Tibial nerve (tissue), 4 donors: ENCODE measurements around the gene ATP1A4. TPM values are rescaled to one million over a fixed set of nuclear protein-coding genes. Genes with fewer than 3 reads are reported as not detected.

Source experiments
- DNase-seq, 2 donors: peaks; one replicate each; pipeline ENCODE4 v3.0.0-alpha.2; 2019; ENCODE audit warnings: low spot score in 2 of 2
- H3K27ac ChIP-seq, 4 donors: fragments of 200-600 bp; sonication (generic) in 3 of 4; one replicate each; pipeline ENCODE4 v1.5.1; 2017 to 2019; ENCODE audit warnings: mild to moderate bottlenecking in 1 of 4
- H3K27me3 ChIP-seq, 2 donors: fragments of 200-600 bp; sonication (generic) in 1 of 2; one replicate each; pipeline versions ENCODE4 v1.5.1 to v1.6.0; 2017 to 2019
- H3K36me3 ChIP-seq, 3 donors: fragments of 200-600 bp; sonication (generic); one replicate each; pipeline ENCODE4 v1.5.1; 2018 to 2019
- H3K4me1 ChIP-seq, 4 donors: fragments of 200-600 bp; sonication (generic) in 3 of 4; one replicate each; pipeline ENCODE4 v1.5.1; 2017 to 2019
- H3K4me3 ChIP-seq, 4 donors: fragments of 200-600 bp; sonication (generic) in 3 of 4; one replicate each; pipeline ENCODE4 v1.5.1; 2017 to 2019; ENCODE audit warnings: mild to moderate bottlenecking in 1 of 4, moderate library complexity in 1 of 4
- H3K9me3 ChIP-seq, 4 donors: fragments of 200-600 bp; sonication (generic) in 3 of 4; one replicate each; pipeline ENCODE4 v1.5.1; 2017 to 2019
- CTCF ChIP-seq, 5 experiments: fragments of 200-600 bp in 3 of 5; fragments of 450-650 bp in 2 of 5; sonication (generic) in 3 of 5; IDR thresholded peaks; one replicate each; pipeline ENCODE4 v1.5.1; 2016 to 2019; ENCODE audit warnings: antibody characterized with exemption in 5 of 5, mild to moderate bottlenecking in 3 of 5, moderate library complexity in 2 of 5
- EP300 ChIP-seq, 2 donors: sonication (generic); formaldehyde crosslinking; IDR thresholded peaks; one replicate each; pipeline ENCODE4 v1.6.1; 2017; ENCODE audit warnings: antibody characterized with exemption in 2 of 2, mild to moderate bottlenecking in 1 of 2
- POLR2A ChIP-seq, 2 donors: fragments of 450-650 bp; IDR thresholded peaks; one replicate each; pipeline ENCODE4 v1.6.1; 2017; ENCODE audit warnings: antibody characterized with exemption in 2 of 2, mild to moderate bottlenecking in 2 of 2, moderate library complexity in 2 of 2
- WGBS, 2 donors: methylation state at CpG; one replicate each; pipeline ENCODE4 v1.1.5; 2018; 5-methylcytosine and 5-hydroxymethylcytosine counted together
- total RNA-seq, 4 donors: library from RNA; depleted of rRNA; stranded (reverse); fragments of >200 nt; gene quantifications; one replicate each; pipeline ENCODE4 v1.1.0, GENCODE V29; 2016

ATP1A4 gene
- total RNA-seq, 4 donors from 2014 or later = 0.90 to 5.0 (median 2.1) TPM

GRCh38 chr1:160149233-160149632 is 2.2 kb upstream of the ATP1A4 start:
- Histone ChIP-seq H3K27ac (no peak overlapping the region), H3K4me3 (no peak overlapping the region), H3K27me3 (no peaks in the 10 kb centered on the region), H3K9me3 (no peaks in the 10 kb centered on the region), H3K4me1 (peaks cover 0 to 4% (median 0%) of the 10 kb centered on the region in 4 donors), H3K36me3 (no peaks in the 10 kb centered on the region)
- DNase-seq = no peak
- TF ChIP-seq POLR2A (IDR thresholded peaks at IDR 0.05) (no peak), CTCF (IDR thresholded peaks at IDR 0.05) (no peak), EP300 (IDR thresholded peaks at IDR 0.05) (no peak)

- no peaks in the 10 kb centered on the region for H3K27me3 ChIP-seq
- 67 to 71% methylated on average over 2 of the region's 2 CpGs for WGBS, 2 donors
- H3K9me3 ChIP-seq = no peaks in the 10 kb centered on the region
- DNase-seq = no peak
- H3K36me3 ChIP-seq = no peaks in the 10 kb centered on the region
- TF ChIP-seq POLR2A (IDR thresholded peaks at IDR 0.05) = no peak
- TF ChIP-seq CTCF (IDR thresholded peaks at IDR 0.05) = no peak
- TF ChIP-seq EP300 (IDR thresholded peaks at IDR 0.05) = no peak
- no peak overlapping the region for H3K4me3 ChIP-seq
- H3K4me1 ChIP-seq = peaks cover 0 to 2% (median 0%) of the 10 kb centered on the region in 4 donors
- no peak overlapping the region for H3K27ac ChIP-seq
Observed at GRCh38 chr1:160149716-160150115, 1.7 kb upstream of the ATP1A4 start.

GRCh38 chr1:160154790-160155189 is 3.4 kb downstream of the ATP1A4 start:
- TF ChIP-seq EP300 (IDR thresholded peaks at IDR 0.05) = no peak
- TF ChIP-seq CTCF (IDR thresholded peaks at IDR 0.05) = no peak
- TF ChIP-seq POLR2A (IDR thresholded peaks at IDR 0.05) = no peak
- 73 to 78% methylated on average over 3 of the region's 3 CpGs for whole genome bisulfite sequencing, 2 donors

GRCh38 chr1:160156361-160156760 is 5.0 kb downstream of the ATP1A4 start:
- no peak overlapping the region for H3K27ac ChIP-seq
- H3K9me3 ChIP-seq = no peaks in the 10 kb centered on the region
- no peaks in the 10 kb centered on the region for H3K4me1 ChIP-seq
- no peak for TF ChIP-seq EP300 (IDR thresholded peaks at IDR 0.05)
- no peak for TF ChIP-seq CTCF (IDR thresholded peaks at IDR 0.05)
- no peak for TF ChIP-seq POLR2A (IDR thresholded peaks at IDR 0.05)
- H3K4me3 ChIP-seq = no peak overlapping the region
- no peak for DNase-seq
- no peaks in the 10 kb centered on the region for H3K36me3 ChIP-seq
- no peaks in the 10 kb centered on the region for H3K27me3 ChIP-seq
- 76 to 78% methylated on average over 5 of the region's 5 CpGs for WGBS, 2 donors

More at GRCh38 chr1:160154790-160155189, 3.4 kb downstream of the ATP1A4 start:
- no peak overlapping the region for H3K27ac ChIP-seq
- H3K27me3 ChIP-seq = no peaks in the 10 kb centered on the region
- no peak for DNase-seq
- H3K4me3 ChIP-seq = no peak overlapping the region
- H3K4me1 ChIP-seq = no peaks in the 10 kb centered on the region
- H3K9me3 ChIP-seq = no peaks in the 10 kb centered on the region
- H3K36me3 ChIP-seq = no peaks in the 10 kb centered on the region

GRCh38 chr1:160157174-160157573 is 5.8 kb downstream of the ATP1A4 start:
- no peaks in the 10 kb centered on the region for H3K9me3 ChIP-seq
- no peak for DNase-seq
- no peak overlapping the region for H3K27ac ChIP-seq
- no peak overlapping the region for H3K4me3 ChIP-seq
- 82 to 88% methylated on average over 4 of the region's 4 CpGs for WGBS, 2 donors
- peaks cover 0 to 5% (median 0%) of the 10 kb centered on the region in 4 donors for H3K4me1 ChIP-seq
- H3K36me3 ChIP-seq = no peaks in the 10 kb centered on the region
- no peak for TF ChIP-seq POLR2A (IDR thresholded peaks at IDR 0.05)
- no peak for TF ChIP-seq CTCF (IDR thresholded peaks at IDR 0.05)
- no peak for TF ChIP-seq EP300 (IDR thresholded peaks at IDR 0.05)
- no peaks in the 10 kb centered on the region for H3K27me3 ChIP-seq
